NCI-H1436 (cell line): ENCODE data around the gene HSD17B8.
"Not testable (repeated sequence)": the region's sequence is repeated elsewhere in the genome, so short reads cannot be mapped to it uniquely, and the experiment has no call there.

Experiments
- DNase-seq: peaks from one replicate; lab custom pipeline; 2025; lab: John Stamatoyannopoulos, UW

Gene HSD17B8

DNA sequence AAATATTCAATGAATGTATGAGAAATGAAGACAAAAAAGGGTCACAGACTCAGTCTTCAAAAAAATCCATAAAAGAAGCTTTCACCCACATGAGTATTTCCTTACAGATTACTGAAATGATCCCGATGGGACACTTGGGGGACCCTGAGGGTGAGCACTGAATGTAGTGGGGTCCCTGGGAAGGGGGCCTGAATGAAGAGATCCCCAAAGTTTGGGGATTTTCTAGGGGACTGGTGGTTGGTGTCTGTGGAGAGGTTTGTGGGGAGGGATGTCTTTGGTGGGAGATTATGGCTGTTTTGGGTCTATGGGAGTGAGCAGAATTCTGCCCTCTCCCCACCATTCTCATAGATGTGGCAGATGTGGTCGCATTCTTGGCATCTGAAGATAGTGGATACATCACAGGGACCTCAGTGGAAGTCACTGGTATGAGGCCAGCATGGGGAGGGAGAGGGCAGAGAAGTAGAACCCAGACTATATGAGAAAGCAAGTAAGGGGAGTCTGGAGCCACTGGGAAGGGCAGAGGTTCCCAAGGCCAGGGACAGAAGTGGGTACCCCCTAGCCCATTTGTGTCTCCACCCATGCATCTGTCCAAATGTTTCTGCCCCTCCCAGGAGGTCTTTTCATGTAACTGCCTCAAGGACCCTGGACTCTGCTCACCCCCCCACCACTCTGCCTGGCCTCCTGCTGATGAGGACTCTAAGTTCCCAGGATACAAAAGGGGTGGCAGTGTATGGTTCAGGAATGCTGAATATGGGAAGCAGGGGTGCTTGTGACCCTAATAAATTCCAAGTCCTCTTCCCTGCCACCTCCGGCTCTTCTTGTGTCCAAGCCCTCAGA is 1.8 kb downstream of the HSD17B8 start:
- DNase-seq = no peak

DNA sequence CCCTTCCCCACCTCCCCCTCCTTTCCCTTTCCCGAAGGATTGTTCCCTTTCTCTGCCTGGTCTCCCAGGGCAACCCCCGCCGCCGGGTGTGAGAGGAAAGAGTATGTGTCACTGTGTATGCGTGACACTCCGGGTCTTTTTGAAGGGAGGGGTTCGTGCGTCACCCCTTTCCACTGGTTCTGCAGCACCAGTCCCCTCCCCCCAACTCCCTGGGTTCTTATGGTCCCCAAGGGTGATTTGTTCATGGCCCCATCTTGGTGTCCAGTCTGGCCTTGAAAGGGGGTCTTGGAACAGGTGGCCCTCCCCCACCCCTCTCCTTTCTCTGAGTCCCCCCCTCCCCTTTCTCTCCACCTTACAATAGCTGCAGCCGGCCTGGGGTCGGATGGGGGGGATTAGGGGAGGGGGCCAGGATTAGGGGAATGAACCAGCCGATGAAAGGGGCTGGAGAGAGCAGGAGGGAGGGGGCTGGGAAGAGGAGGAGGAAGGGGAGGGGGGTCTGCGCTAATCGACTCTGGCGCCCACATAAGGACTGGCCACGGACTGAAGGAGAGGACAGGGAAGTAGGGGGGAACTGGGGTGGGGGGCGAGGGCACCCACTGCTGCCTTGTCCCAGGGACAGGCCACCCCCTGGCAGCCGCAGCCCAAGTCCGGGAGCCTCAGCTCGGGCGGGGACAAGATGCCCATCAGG is 2.6 kb downstream of the HSD17B8 start:
- DNase-seq = no peak

DNA sequence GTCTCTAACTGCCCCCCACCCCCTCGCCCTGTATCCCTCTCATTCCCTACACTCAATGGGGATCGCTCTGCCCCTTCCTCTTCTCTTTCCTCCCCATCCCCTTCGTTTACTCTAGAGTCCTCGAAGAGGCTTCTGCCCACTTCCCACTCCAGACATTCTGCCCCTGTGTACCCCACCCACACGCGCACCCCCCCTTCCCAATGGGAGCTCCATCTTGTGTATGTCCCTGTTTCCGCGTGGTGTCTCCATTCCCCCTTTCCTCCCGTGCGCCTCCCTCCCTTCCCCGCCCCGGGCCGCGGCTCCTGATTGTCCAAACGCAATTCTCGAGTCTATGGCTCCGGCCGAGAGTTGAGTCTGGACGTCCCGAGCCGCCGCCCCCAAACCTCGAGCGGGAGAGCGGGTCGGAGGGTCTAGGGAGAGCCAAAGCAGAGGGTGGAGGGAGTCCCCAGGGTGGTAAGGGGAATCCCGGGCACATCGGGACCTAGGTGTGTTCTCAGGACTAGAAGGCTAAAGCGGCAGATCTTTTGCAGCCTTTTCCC is 3.2 kb downstream of the HSD17B8 start:
- no peak for DNase-seq

DNA sequence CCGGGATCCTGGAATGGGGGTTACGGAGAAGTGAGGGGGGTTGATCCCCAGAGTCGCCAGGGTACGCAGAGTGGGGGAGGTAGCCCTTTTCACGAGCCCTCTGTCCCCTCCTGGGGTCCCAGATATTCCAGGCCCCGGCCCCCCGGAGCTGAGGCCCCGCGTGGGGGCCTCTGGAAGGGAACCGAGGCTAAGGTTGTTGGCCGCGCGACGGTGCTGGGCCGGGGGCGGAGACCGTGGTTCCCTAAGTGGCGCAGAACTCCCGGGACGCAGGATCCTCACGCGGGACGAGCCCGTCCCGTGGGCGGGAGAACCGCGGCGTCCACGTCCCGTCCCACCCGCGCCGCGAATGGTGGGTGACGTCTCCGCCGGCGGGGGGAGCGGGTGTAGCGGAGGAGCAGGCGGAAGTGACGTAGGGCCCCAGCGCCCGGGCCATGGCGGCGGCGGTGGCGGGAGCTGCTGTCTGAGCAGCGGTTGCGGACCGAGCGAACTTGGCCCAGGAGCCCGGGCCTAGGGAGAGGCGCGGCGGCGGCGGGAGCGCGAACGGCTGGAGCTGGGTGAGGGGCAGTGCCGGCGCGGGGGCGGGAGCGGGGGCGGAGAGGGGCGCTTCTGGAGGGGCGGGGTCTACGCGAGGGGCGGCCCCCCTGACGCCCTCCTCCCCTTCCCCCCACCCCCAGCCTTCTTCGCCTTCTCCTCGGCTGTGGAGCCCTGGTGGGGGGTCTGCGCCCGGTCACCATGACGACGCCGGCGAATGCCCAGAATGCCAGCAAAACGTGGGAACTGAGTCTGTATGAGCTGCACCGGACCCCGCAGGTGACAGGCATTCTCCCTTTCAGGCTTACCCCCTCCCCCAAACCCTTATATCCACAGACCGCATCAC is 3.9 kb downstream of the HSD17B8 start, which contains the start of gene RING1:
Gene RING1, plus strand, starts transcription at position 410 of the 877 bp plus-strand sequence. Its CDS starts 323 bp downstream, at position 733.
- DNase-seq = peak; percentile 64

DNA sequence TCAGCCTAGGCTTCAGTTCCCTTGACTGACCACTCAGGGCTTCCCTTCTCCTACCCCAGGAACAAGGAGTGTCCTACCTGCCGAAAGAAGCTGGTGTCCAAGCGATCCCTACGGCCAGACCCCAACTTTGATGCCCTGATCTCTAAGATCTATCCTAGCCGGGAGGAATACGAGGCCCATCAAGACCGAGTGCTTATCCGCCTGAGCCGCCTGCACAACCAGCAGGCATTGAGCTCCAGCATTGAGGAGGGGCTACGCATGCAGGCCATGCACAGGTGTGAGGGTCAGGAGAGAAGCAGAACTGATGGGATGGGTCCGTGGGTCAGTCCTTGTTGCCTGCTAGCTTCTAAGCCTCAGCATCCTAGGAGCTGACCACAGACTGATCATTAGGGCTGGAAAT is 5.4 kb downstream of the HSD17B8 start:
- no peak for DNase-seq

DNA sequence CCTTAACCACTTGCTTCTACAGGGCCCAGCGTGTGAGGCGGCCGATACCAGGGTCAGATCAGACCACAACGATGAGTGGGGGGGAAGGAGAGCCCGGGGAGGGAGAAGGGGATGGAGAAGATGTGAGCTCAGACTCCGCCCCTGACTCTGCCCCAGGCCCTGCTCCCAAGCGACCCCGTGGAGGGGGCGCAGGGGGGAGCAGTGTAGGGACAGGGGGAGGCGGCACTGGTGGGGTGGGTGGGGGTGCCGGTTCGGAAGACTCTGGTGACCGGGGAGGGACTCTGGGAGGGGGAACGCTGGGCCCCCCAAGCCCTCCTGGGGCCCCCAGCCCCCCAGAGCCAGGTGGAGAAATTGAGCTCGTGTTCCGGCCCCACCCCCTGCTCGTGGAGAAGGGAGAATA is 6.7 kb downstream of the HSD17B8 start:
- DNase-seq = no peak

DNA sequence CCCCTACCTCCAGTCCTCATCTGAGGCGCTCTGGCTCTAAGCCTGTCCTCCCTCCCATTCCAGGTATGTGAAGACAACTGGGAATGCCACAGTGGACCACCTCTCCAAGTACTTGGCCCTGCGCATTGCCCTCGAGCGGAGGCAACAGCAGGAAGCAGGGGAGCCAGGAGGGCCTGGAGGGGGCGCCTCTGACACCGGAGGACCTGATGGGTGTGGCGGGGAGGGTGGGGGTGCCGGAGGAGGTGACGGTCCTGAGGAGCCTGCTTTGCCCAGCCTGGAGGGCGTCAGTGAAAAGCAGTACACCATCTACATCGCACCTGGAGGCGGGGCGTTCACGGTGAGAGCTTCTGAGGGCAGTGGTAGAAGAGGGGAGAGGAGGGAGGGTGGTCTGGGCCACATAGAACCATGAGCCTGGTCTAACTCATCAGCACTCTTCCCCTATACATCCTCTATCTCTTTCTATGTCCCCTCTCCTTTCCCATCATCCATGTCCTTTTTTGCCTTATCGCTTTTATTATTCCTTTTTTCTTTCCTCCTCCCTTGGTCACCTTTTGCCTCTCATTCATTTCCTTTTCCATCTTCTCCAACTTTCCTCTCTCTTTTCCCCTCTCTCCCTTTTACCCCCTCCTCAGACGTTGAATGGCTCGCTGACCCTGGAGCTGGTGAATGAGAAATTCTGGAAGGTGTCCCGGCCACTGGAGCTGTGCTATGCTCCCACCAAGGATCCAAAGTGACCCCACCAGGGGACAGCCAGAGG is 7.4 kb downstream of the HSD17B8 start:
- no peak for DNase-seq

DNA sequence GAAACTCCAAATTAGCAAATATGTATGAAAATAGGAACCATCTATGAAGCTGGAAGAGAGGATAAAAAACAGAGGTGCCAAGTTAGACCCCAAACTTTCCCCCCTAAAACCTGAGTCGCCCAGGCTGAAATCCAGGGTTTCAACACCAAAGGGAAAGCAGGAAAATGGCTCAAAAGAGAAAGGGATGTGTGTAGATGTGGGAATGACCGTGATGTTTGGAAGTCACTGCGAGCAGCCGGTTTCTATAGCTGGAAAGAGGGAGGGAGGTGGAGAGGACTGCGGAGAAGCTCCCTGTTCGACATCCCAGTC is 8.4 kb downstream of the HSD17B8 start:
- DNase-seq = no peak

DNA sequence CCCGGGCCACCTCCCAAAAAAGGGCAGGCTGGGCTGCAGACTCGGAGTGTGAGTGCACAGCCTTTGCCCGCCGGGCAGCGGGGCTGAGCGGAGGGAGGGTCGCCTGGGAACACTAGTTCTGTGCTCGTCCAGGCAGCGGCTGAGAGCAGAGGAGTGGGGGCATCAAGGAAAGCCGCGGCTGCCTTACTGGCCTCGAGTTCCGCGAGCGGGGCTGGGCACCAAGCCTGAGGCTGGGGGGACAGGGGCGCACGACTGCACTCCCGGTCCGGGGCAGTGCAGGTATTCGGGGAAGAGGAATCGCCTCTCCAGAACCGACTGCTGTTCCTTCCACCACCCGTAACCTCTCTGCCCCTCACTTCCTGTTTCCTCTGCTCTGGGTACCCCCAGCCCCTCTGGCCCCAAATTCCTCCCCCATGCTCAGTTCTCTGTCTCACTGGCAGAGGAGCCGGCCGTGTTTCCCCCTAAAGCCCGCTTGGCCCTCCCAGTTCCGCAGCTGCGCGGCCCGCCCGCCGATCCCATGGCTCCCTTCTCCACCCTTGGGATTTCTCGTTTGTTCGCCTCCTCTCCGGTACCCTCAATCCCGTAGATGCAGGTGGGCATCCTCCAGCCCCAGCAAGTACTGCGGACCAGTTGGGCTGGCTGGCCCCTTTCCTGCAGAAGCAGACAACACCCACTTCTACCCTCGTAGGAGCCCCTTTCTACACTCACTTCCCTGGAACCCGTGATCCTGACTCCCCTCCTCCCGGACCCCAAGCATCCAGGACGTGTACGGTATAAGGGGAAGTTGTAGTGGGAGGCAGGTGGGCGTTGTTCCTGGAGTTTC is 8.9 kb downstream of the HSD17B8 start:
- DNase-seq = no peak

DNA sequence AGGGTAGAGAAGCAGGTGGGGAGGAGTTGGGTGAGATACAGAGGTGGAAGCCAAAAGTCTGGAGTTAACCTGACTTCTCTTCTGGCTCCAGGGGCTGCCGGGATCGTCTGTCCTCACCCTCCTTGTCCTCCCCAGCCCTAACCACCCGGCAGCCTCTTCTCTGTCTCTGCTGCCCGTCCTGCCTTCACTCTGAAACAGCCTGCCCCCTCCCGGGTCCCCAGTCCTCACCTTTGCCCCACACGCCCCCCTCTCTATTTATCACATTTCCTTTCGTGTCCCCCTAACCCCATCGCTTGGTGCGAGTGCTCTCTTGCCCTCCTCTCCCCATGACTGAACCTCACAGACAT is 9.5 kb downstream of the HSD17B8 start:
- DNase-seq = no peak

DNA sequence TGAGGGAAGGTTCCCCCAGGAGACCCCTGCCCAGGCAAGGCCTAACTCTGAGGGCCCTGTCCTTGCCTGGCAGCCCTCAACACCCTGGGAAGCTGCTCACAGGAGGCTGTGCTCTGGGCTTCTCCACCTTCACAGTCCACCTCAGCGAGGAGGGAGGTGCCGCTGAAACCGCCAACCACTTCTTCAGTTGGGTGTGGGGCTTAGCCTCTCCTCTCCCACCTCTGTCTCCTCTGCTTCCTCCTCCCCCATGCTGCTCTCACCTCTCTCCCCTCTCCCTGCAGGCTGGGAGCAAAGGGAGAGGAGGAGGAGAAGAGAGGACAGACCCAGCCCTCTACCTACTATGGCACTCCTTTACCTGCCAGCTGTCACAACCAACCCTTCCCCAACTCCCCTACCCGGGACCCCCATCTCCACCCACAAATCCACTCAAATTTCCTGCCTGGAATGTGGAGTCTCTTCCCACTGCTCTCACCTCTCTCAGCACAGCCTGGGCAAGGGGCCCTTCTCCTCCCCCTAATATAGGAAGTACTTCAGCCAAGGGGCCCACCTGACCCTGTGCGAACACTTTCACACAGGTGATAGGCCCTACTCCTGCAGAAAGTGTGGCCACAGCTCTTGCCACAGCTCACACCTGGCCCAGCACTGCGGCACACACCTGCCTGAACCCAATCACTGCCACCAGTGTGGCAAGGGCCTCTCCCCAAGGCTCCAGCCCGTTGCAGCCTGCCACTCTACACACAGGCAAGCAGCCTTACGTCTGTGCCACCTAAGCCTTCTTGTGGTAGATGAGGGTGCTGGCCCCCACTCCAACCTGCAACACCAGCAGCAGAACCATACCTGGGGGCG is 11.0 kb downstream of the HSD17B8 start:
- DNase-seq = no peak

DNA sequence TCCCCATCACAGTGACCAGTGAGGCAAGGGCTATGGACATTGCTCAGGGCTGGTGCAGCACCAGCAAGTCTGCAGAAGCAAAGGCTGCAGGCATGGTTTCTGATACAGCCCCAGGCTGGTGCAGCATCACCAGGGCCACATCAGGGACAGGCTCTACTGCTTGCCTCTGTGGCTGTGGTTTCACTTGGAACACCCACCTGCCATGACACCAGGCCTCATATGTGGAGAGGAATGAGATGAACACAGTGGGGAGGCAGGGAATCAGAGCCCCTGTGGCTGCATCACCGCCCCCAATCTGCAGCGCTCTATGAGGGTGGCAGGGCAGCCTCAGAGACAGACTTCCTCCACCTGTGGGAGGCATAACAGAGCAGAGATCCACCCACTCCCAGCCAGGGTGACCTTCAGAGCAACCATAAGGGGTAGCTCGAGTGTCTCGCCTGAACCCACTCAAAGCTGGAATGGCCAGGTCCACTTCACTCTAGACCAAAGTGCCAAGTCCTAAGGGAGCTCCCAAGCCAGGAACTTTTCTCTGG is 11.7 kb downstream of the HSD17B8 start:
- no peak for DNase-seq

DNA sequence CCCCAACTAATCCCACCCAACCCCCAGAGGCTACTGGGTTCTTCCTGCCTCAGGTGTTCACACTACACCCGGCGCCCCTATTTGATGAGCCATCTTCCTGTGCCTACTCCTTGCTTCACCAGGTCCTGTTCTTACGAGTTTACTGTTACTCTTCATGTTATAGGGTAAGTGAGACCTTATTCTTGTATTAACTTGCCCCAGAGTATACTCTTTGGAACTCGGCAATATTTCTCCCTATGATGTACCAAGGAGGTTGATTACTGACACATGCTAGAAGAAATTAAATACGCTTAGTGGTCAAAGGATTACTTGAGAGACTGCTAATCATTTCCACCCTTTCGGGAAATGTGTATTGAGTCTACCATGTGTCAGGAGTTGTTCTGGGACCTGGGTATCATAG is 12.8 kb downstream of the HSD17B8 start:
- DNase-seq = no peak

DNA sequence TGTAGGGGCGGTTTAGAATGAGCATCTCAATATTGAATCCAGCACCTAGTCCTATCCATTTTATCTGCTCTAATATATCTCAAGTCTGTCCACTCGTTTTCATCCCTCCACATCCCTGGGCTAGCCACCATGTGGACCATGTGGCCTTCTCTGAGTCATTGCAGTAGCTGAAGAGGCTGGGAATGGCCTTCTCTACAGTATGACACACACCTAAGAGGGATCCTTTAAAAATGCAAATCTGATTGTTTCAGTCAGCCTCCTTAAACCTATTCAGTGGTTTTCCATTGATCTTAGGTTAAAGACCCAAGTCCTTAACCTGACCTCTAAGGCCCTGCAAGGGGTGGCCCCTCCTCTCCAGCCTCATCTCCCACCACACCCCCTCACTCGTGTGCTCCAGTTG is 13.2 kb downstream of the HSD17B8 start:
- DNase-seq = no peak

DNA sequence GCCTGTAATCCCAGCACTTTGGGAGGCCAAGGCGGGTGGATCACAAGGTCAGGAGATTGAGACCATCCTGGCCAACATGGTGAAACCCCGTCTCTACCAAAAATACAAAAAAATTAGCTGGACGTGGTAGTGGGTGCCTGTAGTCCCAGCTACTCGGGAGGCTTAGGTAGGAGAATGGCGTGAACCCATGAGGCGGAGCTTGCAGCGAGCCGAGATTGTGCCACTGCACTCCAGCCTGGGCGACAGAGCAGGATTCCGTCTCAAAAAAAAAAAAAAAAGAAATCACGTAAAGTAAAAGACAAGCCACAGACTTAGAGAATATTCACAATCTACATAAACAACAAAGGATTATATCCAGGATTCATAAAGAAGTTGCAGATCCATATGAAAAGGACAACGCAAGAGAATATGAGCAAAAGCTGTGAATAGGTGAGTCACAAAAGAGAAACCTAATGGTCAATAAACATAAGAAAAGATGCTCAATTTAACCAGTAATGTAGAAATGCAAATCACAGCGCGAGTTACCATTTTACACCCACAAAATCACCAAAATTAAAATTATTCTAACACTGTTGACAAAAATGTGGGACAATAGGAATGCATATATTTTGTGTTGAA is 22.2 kb downstream of the HSD17B8 start:
- not testable (repeated sequence) for DNase-seq

DNA sequence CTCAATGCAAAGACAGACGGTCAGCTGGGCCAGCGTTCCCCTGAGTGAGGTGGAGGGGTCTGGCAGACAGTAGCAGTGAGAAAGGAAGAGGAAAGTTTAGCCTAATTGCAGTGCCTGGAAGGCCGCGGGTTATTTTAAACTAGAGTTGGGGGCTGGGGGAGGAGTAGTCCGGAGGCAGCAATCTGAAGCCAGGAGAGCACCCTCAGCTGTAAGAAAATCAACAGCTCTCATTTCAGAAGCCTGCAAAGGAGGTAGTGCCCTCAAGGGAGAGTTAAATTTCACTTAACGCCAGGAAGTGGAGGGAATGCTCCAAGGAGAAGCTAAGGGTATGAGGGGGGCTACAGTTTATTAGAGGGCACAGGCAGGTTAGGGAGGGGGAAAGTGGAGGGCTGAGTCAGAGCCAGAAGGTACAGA is 30.8 kb downstream of the HSD17B8 start:
- peak; percentile 55 for DNase-seq

DNA sequence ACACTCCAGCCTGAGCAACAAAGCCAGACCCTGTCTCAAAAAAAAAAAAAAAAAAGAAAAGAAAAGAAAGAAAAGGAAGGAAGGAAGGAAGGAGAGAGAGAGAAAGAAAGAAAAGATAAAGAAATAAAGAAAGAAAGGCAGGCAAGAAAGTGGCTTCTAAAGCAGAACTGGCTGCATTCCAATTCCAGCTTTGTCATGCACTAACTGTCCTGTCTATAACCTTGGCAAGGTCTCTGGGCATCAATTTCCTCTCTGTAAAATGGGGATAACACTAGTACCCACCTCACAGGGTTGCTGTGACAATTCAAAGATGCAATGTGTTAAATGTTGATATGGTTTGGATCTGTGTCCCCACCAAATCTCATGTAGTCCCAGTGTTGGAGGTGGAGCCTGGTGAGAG is 31.9 kb downstream of the HSD17B8 start:
- no peak for DNase-seq

DNA sequence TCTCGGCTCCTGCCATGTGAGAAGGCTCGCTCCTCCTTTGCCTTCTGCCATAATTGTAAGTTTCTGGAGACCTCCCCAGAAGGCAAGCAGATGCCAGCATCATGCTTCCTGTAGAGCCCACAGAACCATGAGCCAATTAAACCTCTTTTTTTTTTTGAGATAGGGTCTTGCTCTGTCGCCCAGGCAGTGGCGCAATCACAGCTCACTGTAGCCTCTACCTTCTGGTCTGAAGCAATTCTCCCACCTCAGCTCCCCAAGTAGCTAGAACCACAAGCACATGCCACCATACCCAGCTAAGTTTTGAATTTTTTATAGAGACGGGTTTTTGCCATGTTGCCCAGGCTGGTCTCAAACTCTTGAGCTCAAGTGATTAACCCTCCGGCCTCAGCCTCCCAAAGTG is 32.4 kb downstream of the HSD17B8 start:
- DNase-seq = no peak

DNA sequence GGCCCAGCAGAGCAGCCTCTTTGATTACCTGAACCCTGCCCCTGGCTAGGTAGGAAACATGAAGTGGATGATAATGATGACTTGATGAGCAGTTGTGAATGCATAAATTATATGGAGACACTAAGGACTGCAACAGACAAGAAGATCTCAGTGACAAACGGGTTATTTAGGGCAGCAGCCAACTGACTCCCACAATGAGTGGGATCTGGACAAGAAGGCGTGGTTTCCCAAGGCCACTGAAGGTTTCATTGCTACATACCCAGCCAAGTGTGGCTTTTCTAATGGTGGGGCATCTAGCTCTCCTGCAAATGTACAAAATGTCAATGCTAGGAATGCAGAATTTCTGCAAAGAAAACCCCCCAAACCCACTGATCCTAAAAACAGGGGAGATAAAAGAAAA is 33.3 kb downstream of the HSD17B8 start:
- no peak for DNase-seq
